ENCODE measurements around the gene ZRANB3.

- no peak for TF ChIP-seq CTCF (conservative IDR thresholded peaks at IDR 0.05; ENCODE audit: low read length)
- TF ChIP-seq EZH2phosphoT487 (IDR thresholded peaks at IDR 0.05; ENCODE audit: borderline replicate concordance): no peak
Observed at GRCh38 chr2:135528006-135528405, 3.0 kb downstream of the ZRANB3 start.
